ENCODE data around the gene ACTR2. TPM values are rescaled to one million over a fixed set of nuclear protein-coding genes. Genes with fewer than 3 reads are reported as not detected.

Gene ACTR2
- total RNA-seq, 1 experiment from 2014 or later, result 248 TPM

DNA sequence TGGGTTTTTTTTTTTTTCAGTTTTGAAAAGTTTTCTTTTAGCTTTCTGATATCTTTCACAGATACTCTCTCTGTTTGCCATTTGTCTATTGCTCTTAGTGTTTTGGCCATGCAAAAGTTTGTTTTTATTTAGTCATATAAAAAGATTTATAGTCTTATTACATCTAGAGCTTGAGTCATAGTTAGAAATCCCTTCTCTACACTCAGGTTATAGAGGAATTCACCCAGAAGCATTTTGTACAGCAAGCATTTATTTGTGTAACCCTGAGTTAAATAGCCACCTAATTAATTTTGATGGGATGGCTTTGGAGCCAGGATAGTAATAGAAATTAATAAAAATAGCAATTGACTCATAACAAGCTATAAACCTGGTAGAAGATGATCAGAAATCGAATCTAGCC lies 35.6 kb downstream of the ACTR2 start:
- POLR2A ChIA-PET, result no interaction called here
- intact Hi-C loops (cut with micrococcal nuclease; ENCODE audit: unreplicated experiment), result no loop called here
- no TSS peak for BruUV-seq (replicated peaks)
- DNase-seq, result no peak
- H3K27ac Mint-ChIP-seq (ENCODE audit: unreplicated experiment), result no peak overlapping the region
- Histone ChIP-seq H3K4me1 (no peaks in the 10 kb centered on the region), H3K9me3 (no peaks in the 10 kb centered on the region), H3K27me3 (replicated peaks; ENCODE audit: control insufficient read depth, insufficient read depth, low read length) (no peaks in the 10 kb centered on the region), H3K4me3 (ENCODE audit: low read depth, low read length) (no peak overlapping the region), H3K36me3 (ENCODE audit: control insufficient read depth, insufficient read depth, low read length) (peaks cover 2% of the 10 kb centered on the region; the same call in 1 of the 2 replicates)
- H3K27me3 Mint-ChIP-seq (ENCODE audit: insufficient read depth, unreplicated experiment), result no peaks in the 10 kb centered on the region
- CTCF ChIA-PET, result interaction anchor here (0.7 kb wide), 1 partner anchor 377 kb away, joined by 3 read pairs; no protein-coding TSS in a partner anchor
- H3K4me1 Mint-ChIP-seq (ENCODE audit: low read depth, unreplicated experiment), result peaks cover 10% of the 10 kb centered on the region
- H3K4me3 Mint-ChIP-seq (ENCODE audit: unreplicated experiment), result no peak overlapping the region
- peaks cover 55% of the 10 kb centered on the region for H3K36me3 Mint-ChIP-seq (ENCODE audit: insufficient read depth, unreplicated experiment)
- H3K9me3 Mint-ChIP-seq (ENCODE audit: unreplicated experiment), result no peaks in the 10 kb centered on the region
- TF ChIP-seq, protein P1, sequence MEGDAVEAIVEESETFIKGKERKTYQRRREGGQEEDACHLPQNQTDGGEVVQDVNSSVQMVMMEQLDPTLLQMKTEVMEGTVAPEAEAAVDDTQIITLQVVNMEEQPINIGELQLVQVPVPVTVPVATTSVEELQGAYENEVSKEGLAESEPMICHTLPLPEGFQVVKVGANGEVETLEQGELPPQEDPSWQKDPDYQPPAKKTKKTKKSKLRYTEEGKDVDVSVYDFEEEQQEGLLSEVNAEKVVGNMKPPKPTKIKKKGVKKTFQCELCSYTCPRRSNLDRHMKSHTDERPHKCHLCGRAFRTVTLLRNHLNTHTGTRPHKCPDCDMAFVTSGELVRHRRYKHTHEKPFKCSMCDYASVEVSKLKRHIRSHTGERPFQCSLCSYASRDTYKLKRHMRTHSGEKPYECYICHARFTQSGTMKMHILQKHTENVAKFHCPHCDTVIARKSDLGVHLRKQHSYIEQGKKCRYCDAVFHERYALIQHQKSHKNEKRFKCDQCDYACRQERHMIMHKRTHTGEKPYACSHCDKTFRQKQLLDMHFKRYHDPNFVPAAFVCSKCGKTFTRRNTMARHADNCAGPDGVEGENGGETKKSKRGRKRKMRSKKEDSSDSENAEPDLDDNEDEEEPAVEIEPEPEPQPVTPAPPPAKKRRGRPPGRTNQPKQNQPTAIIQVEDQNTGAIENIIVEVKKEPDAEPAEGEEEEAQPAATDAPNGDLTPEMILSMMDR (IDR thresholded peaks at IDR 0.05; ENCODE audit: insufficient read depth in 1 of 2, low read depth in 1 of 2, low read length in 1 of 2, severe bottlenecking in 1 of 2, unreplicated experiment in 1 of 2), result no peak

DNA sequence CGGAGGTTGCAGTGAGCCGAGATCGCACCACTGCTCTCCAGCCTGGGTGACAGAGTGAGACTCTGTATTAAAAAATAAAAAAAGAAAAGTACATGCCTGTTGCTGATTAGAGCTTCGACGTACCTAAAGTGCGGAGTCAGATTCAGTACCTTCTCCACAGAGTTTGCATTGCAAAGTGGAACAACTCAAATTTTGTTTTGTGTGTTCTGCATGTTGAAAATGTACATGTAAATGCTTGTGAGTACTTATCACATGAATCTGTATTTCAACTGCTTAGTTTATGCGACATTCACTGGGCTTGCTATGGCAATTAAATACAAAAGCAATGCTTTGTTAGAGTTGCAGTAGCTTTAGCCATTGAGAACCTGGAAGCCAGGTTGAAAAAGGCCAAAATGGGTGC lies 36.4 kb downstream of the ACTR2 start:
- POLR2A ChIA-PET, result no interaction called here
- peaks cover 10% of the 10 kb centered on the region for H3K4me1 Mint-ChIP-seq (ENCODE audit: low read depth, unreplicated experiment)
- no TSS peak for BruUV-seq (replicated peaks)
- H3K9me3 Mint-ChIP-seq (ENCODE audit: unreplicated experiment), result no peaks in the 10 kb centered on the region
- H3K27ac Mint-ChIP-seq (ENCODE audit: unreplicated experiment), result no peak overlapping the region
- no peak overlapping the region for H3K4me3 ChIP-seq (ENCODE audit: low read depth, low read length)
- CTCF ChIA-PET, result interaction anchor here (0.6 to 0.8 kb wide), 2 partner anchors 310 to 1311 kb away, joined by 3 to 6 read pairs; no protein-coding TSS in a partner anchor
- DNase-seq, result no peak
- H3K9me3 ChIP-seq, result no peaks in the 10 kb centered on the region
- peaks cover 59% of the 10 kb centered on the region for H3K36me3 Mint-ChIP-seq (ENCODE audit: insufficient read depth, unreplicated experiment)
- TF ChIP-seq, protein P1 (IDR thresholded peaks at IDR 0.05; ENCODE audit: insufficient read depth in 1 of 2, low read depth in 1 of 2, low read length in 1 of 2, severe bottlenecking in 1 of 2, unreplicated experiment in 1 of 2), result no peak
- intact Hi-C loops (cut with micrococcal nuclease; ENCODE audit: unreplicated experiment), result no loop called here
- H3K36me3 ChIP-seq (ENCODE audit: control insufficient read depth, insufficient read depth, low read length), result peaks cover 2% of the 10 kb centered on the region; the same call in 1 of the 2 replicates
- H3K4me3 Mint-ChIP-seq (ENCODE audit: unreplicated experiment), result no peak overlapping the region
- no peaks in the 10 kb centered on the region for H3K27me3 Mint-ChIP-seq (ENCODE audit: insufficient read depth, unreplicated experiment)
- no peaks in the 10 kb centered on the region for H3K4me1 ChIP-seq
- no peaks in the 10 kb centered on the region for H3K27me3 ChIP-seq (replicated peaks; ENCODE audit: control insufficient read depth, insufficient read depth, low read length)

DNA sequence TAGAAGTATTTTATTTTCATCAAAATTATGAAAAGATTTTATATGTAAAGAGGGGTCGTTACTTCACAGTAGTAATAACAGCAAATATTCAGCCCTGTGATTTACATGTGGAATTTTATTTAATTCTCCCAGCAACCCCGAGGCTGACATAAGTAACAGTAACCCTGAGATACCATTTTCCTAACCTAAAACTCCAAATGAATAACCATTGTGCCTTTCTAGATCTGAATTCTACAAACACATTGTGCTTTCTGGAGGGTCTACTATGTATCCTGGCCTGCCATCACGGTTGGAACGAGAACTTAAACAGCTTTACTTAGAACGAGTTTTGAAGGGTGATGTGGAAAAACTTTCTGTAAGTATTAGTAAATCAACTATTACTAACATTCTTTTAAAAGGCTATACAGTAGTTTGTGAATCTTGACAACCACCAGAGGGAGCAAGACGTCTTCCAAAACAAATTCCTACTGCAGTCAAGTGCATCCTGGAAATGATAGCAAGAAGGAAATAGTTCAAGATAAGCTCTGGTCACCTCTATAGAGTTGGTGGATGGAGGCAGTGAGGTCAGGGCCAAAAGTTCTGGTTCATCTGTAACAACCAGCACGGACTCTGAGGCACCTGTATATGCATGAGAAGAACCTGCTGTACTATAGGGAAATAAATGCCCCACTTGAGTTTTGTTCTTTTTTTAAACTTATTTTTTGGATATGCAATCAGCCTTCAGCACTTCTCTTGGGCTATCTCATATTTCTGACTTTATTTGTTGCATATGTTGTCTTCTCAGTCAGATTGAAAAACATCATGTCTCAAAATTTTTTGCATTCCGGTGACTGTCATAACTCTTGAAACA lies 37.4 kb downstream of the ACTR2 start:
- Mint-ChIP-seq H3K4me3 (ENCODE audit: unreplicated experiment) (no peak overlapping the region), H3K27me3 (ENCODE audit: insufficient read depth, unreplicated experiment) (no peaks in the 10 kb centered on the region), H3K36me3 (ENCODE audit: insufficient read depth, unreplicated experiment) (peaks cover 65% of the 10 kb centered on the region), H3K4me1 (ENCODE audit: low read depth, unreplicated experiment) (peaks cover 10% of the 10 kb centered on the region), H3K27ac (ENCODE audit: unreplicated experiment) (no peak overlapping the region), H3K9me3 (ENCODE audit: unreplicated experiment) (no peaks in the 10 kb centered on the region)
- Histone ChIP-seq H3K4me1 (no peaks in the 10 kb centered on the region), H3K9me3 (no peaks in the 10 kb centered on the region), H3K4me3 (ENCODE audit: low read depth, low read length) (no peak overlapping the region), H3K36me3 (ENCODE audit: control insufficient read depth, insufficient read depth, low read length) (peaks cover 2% of the 10 kb centered on the region; the same call in 1 of the 2 replicates), H3K27me3 (replicated peaks; ENCODE audit: control insufficient read depth, insufficient read depth, low read length) (no peaks in the 10 kb centered on the region)
- ChIA-PET POLR2A (interaction anchor here (0.6 to 1.0 kb wide), 2 partner anchors 98 to 168 kb away, joined by 3 to 7 read pairs; partner anchors contain the start of gene SPRED2), CTCF (interaction anchor here (0.6 to 1.2 kb wide), 12 partner anchors 38 to 1551 kb away, joined by 3 to 8 read pairs (median 4); no protein-coding TSS in a partner anchor)
- peak; percentile 47 to 68 for DNase-seq
- no TSS peak for BruUV-seq (replicated peaks)
- intact Hi-C loops (cut with micrococcal nuclease; ENCODE audit: unreplicated experiment), result loop anchor here (1.0 to 5.0 kb wide), 7 partner anchors 36 to 308 kb away; partner anchors contain the start of gene SPRED2
- TF ChIP-seq, protein P1 (IDR thresholded peaks at IDR 0.05; ENCODE audit: insufficient read depth in 1 of 2, low read depth in 1 of 2, low read length in 1 of 2, severe bottlenecking in 1 of 2, unreplicated experiment in 1 of 2), result peak; percentile 64 to 83
